GM12801 (cell line): ENCODE data around the gene SKIDA1.

Source experiments
- TF ChIP-seq, protein P1 (sequence below): IDR thresholded peaks from one replicate; pipeline ENCODE4 v1.5.1; 2011; ENCODE audit warnings: control low read depth; ENCODE audit not compliant: insufficient read length; ENCODE audit errors: extremely low read depth

SKIDA1 gene

DNA sequence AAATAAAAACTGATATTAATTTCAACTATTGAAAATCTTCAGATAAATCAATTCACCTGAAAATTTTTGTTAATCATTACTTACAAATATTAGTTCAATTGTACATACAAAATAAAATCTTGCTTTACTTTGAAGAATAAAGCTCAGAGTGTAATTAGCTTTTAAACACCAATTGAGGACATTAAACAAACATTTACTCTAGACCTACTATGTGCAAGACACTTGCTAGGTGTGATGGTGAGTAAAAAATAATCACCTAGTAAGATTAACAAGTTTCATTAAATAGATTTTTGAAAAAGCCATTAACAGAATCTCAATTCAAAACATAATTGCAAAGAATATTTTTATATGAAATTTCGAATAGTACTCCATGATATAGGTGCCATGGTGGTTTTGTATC is 4.7 kb upstream of the SKIDA1 start:
- TF ChIP-seq, protein P1, sequence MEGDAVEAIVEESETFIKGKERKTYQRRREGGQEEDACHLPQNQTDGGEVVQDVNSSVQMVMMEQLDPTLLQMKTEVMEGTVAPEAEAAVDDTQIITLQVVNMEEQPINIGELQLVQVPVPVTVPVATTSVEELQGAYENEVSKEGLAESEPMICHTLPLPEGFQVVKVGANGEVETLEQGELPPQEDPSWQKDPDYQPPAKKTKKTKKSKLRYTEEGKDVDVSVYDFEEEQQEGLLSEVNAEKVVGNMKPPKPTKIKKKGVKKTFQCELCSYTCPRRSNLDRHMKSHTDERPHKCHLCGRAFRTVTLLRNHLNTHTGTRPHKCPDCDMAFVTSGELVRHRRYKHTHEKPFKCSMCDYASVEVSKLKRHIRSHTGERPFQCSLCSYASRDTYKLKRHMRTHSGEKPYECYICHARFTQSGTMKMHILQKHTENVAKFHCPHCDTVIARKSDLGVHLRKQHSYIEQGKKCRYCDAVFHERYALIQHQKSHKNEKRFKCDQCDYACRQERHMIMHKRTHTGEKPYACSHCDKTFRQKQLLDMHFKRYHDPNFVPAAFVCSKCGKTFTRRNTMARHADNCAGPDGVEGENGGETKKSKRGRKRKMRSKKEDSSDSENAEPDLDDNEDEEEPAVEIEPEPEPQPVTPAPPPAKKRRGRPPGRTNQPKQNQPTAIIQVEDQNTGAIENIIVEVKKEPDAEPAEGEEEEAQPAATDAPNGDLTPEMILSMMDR: no peak

DNA sequence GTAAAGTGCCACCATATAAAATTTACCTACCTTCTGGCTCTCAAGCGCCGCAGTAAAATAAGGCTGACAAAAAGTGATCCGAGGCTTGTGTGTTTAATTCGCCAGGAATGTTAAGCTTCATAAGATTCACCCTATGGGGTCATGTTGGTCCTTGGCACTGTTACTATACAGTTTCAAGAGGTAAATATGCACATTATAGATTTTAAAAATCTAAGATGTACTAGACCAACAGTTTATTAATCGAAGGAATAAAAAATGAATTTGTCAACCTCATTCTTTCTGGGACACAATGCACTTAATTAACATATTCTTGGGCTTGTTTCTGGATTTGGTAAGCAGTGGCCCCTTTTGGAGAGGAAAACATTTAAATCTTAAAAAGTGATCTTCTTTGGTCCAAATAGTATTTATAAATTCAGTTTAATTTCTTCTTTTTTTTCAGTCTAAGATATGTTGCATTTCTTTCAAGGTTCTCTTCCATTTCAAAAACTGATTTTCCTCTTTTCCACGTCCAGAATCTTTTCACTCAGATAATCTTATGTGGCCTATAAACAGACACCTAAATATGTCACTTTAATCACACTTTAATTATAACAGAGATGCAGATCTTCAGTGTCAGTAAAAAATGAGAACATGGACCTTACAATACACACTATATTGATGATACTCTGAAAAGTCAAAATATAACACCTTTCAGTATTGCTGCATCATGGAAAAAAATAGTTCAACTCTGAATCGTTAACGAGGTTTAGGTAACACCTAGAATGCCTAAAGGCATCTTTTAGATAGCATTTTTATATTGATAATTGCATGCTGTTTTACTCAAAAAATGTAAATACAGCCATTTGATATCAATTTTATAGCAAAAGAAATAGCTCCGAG is 3.8 kb upstream of the SKIDA1 start:
- TF ChIP-seq, protein P1: no peak

DNA sequence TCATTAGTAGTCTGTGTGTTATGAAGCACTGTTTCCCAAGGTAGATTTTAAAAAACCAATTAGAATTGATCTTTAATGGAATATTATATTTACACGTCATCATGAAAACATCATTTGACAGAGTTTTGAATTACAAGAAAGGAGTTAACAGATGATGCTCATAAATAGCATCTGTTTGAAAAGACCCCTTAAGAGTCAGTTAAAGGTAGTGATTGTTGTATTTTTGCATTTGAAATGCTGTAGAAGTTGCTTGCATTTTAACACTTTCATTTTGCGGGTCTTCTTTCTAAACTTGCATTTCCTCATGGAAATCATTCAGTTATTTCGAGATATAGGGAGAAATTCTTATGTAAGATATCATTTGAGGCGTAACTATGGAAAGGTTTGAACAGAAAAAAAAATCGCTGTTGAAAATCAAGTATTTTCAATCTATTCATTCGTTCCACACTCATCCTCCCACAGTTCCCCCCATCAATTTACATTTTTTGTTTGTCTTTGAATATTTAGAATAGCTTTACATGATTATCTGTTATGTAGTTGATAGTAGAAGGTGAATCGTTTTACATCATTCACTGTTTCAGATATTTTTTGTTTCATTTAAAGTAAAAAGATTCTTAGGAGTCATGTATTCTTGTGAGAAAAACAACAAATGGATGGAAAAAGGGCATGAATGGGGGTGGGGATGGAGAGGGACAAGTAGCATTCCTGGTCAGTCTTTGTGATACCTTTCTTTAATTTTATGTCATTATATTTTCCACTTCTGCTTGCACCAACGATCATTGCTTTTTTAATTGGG is 3.0 kb upstream of the SKIDA1 start:
- TF ChIP-seq, protein P1: no peak

DNA sequence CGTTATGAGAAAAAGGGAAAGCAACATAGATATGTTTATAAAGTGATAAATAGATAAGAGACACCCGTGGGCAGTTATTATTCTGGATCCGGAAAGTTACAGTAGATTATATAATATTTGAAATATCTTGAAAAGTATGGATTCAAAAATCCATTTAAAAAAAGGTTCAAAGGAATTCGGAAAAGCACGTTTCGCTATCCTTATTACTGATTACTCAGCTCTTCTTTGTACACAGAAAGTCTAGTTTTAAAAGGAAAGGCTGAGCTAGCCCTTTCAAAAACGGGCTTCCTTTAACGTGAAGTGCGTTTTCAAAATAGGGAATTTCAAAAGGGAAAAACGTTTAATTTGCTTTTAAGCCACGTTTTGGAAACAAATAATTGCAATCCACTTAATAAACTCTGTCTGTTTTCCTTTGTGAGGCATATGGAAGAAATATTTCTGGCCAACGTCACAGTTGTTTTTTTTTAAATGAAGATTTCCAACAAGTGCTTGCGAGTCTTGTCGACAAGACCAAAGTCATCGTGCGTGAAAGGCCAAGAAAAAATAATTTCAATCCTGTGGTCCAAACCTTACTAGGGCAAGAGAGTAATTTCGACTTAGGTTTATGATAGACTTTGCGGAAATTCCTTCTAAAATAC is 2.2 kb upstream of the SKIDA1 start:
- TF ChIP-seq, protein P1: no peak

DNA sequence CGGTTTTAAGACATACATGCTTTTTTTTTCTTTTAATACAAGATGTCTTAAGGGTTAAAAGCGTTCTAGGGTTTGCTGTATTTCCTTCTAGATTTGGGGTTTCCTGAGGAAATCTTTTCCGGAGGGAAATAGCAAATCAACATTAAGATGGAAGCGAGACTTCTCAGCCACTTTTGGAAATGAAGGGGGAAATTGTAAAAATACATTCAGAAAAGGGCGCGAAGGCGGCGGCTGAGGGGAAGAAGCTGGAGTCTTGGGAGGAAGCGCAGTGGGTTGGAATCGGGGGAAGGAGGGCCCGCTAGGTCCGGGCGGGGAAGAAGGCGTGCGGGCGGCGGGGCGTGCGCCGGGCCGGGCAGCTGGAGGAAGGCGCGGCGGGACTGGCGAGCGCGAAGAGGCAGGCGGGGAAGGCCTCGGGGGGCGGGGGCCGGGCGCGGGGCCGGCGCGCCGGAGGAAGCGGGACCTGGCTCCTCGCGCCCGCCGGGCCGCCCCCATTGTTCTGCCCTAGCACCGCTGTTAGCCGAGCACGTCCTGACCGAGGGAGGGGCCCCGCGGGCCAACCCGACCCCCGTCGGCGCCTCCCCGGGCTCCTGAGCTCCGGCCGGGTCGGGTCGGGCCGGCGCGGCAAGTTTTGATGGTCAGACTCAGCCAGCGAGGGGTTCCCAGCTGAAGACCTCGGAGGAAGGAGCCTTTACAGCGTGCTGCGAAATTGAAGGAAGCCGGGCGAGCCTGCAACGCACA is 1.5 kb upstream of the SKIDA1 start:
- TF ChIP-seq, protein P1: no peak

DNA sequence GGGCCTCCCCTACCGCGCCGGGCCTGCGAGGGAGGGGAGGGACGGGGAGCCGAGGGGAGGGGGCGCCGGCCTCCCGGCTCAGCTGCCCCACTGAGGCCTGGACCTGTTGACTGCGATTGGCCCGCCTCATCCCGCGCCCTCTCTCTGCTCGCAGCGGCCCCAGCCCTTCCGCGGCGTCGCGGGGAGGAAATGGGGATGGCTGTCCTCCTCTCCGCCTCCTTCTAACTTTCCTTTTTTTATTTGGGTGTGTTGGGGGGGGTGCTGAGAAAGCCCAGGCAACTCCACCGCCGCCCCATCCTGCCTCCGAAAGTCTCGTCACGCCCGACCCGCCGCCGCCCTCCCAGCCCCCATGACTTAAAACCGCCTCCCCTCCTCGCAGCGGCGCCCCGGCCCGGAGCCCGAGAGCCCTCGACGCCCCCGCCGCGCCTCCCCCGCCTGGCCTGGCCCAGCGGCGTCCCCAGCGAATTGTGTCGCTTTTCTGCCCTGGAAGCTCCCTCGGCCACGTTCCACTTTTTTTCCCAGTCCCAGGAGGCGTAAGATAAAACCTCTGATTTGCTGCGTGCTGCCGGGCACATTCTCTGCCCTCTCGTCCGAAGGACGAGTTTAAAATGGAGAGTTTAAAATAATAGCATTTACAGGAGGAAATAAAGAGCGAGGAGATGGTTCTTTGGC is 842 bp upstream of the SKIDA1 start:
- TF ChIP-seq, protein P1: no peak
